Measurements from ENCODE around the gene ATP8B1. TPM values are rescaled to one million over a fixed set of nuclear protein-coding genes. Genes with fewer than 3 reads are reported as not detected.

The ATP8B1 gene
- total and polyA plus RNA-seq, 2 of the 4 experiments (the other 2 are of a cell fraction), result 64.3 to 136 TPM

DNA sequence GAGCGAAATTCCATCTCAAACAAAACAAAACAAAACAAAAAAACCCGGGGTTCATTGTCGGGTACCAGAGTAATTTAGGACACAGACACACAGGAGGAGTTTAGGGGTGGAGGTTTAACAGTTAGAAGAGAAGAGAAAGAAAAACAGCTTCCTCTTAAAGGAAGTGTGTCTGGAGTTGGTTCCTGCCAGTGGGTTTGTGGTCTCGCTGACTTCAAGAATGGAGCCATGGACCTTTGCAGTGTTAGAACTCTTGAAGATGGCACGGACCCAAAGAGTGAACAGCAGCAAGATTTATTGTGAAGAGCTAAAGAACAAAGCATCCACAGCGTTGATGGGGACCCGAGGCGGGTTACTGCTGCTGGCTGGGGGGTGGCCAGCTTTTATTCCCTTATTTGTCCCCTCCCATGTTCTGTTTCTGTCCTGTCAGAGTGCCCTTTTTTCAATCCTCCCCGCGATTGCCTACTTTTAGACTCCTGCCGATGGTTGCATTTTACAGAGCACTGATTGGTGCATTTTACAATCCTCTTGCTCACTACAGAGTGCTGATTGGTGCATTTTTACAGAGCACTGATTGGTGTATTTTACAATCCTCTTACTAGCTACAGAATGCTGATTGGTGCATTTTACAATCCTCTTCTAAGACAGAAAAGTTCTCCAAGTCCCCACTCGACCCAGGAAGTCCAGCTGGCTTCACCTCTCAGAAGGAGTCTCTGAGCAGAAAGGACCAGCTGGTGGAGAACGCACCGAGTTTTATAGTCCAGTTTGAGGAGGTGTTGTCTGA lies 28.7 kb upstream of the ATP8B1 start:
- Histone ChIP-seq H4K91ac (ENCODE audit: insufficient read depth, low read depth, low read length) (peak overlapping the region; percentile 23; the same call in 1 of the 2 replicates), H3K27me3 (ENCODE audit: control insufficient read depth, insufficient read depth, low read length) (no peaks in the 10 kb centered on the region), H3K23ac (ENCODE audit: low read depth, low read length) (no peak overlapping the region), H3K4me3 (ENCODE audit: insufficient read depth, low read depth, low read length) (no peak overlapping the region), H4K20me1 (ENCODE audit: insufficient read depth, low read length) (no peaks in the 10 kb centered on the region), H3K4ac (ENCODE audit: low read depth, low read length) (no peak overlapping the region), H2BK5ac (ENCODE audit: low read depth, low read length, poor library complexity, severe bottlenecking) (no peak overlapping the region), H3K18ac (ENCODE audit: low read depth, low read length) (no peak overlapping the region), H3K14ac (replicated peaks; ENCODE audit: low read depth, low read length) (no peak overlapping the region), H3K9me1 (ENCODE audit: insufficient read depth, low read length) (peaks cover 12% of the 10 kb centered on the region), H3K4me1 (ENCODE audit: control insufficient read depth, insufficient read depth, low read length) (peaks cover 6% of the 10 kb centered on the region), H4K8ac (ENCODE audit: low read depth in 2 of 2, low read length in 2 of 2) (no peak overlapping the region; a peak in 1 of 4 replicates), H2BK15ac (ENCODE audit: low read depth, low read length) (no peak overlapping the region), H2AK9ac (replicated peaks; ENCODE audit: low read depth, low read length, poor library complexity) (no peak overlapping the region), H3K27ac (ENCODE audit: insufficient read depth, low read length) (no peak overlapping the region), H2AFZ (replicated peaks; ENCODE audit: low read length, poor library complexity) (no peak overlapping the region), H3K9me3 (ENCODE audit: control insufficient read depth, insufficient read depth, low read length) (no peaks in the 10 kb centered on the region), H3K79me1 (ENCODE audit: low read depth in 1 of 2, low read length in 2 of 2) (no peaks in the 10 kb centered on the region), H3K36me3 (ENCODE audit: control insufficient read depth, insufficient read depth, low read length) (no peaks in the 10 kb centered on the region), H3K9ac (ENCODE audit: low read depth, low read length) (no peak overlapping the region), H2BK20ac (ENCODE audit: low read depth, low read length) (no peak overlapping the region), H2AK5ac (ENCODE audit: low read depth, low read length) (no peak overlapping the region), H4K5ac (ENCODE audit: low read depth, low read length) (peak overlapping the region; percentile 33; the same call in 1 of the 2 replicates), H3K56ac (ENCODE audit: extremely low read depth, insufficient read depth, low read length) (no peak overlapping the region), H2BK120ac (ENCODE audit: low read depth, low read length) (peak overlapping the region; percentile 60; the same call in 1 of the 2 replicates), H3K4me2 (ENCODE audit: low read depth, low read length) (no peak overlapping the region)
- in situ Hi-C loops (cut with MboI; ENCODE audit: low sequenced_read_pairs), result no loop called here
- POLR2A ChIA-PET (ENCODE audit: unreplicated experiment), result no interaction called here
- intact Hi-C loops (cut with micrococcal nuclease), result no loop called here
- no peak for ATAC-seq (ENCODE audit: low read depth)
- dilution Hi-C loops (cut with HindIII; ENCODE audit: low sequenced_read_pairs, unreplicated experiment), result no loop called here
- CTCF ChIA-PET, result no interaction called here
- TF ChIP-seq RFX5 (IDR thresholded peaks at IDR 0.05; ENCODE audit: low read depth, low read length) (no peak), BHLHE40 (IDR thresholded peaks at IDR 0.05; ENCODE audit: low read depth, low read length) (no peak), CHD1 (IDR thresholded peaks at IDR 0.05; ENCODE audit: low read depth, low read length) (no peak), MAFK (IDR thresholded peaks at IDR 0.05; ENCODE audit: low read depth, low read length) (peak; percentile 27; the same call in 1 of the 2 replicates), RAD21 (IDR thresholded peaks at IDR 0.05; ENCODE audit: low read length) (no peak)
- TF ChIP-seq, protein P1, sequence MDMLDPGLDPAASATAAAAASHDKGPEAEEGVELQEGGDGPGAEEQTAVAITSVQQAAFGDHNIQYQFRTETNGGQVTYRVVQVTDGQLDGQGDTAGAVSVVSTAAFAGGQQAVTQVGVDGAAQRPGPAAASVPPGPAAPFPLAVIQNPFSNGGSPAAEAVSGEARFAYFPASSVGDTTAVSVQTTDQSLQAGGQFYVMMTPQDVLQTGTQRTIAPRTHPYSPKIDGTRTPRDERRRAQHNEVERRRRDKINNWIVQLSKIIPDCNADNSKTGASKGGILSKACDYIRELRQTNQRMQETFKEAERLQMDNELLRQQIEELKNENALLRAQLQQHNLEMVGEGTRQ (IDR thresholded peaks at IDR 0.05; ENCODE audit: low read depth, low read length), result no peak
- BruUV-seq (replicated peaks), result no TSS peak
- WGBS, 2 experiments (ENCODE audit: extremely low coverage in 2 of 2, insufficient read length in 1 of 2), result 100% methylated on average over 1 of the region's 14 CpGs; no CpG with 5 or more reads in 1 of the 2 experiments
- DNase-seq, result no peak
